Measurements from ENCODE around the gene MARK3.

DNA sequence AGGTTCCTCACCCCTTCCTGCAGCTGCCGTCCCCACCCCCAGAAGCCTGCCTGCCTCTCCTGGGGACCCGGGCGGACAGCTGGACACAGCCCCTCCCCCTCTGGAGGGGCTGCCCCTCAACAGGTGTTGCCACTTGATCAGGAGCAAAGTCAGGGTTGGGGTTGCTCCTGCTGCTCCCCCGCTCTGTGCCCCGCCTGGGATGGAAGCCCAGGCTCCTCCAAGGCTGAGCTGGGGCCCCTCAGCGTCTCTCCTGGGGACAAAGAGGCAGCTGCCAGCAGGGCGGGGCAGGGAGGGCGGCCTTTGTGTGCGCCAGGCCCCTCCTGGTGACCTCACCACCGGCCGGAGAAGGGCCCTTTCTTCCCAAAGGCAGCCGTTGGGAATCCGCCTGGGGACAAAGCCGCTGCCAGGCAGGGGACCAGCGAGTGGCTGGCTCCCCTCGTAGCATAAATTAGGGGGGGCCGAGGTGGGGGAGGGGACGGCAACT, 157.4 kb downstream of the MARK3 start:
- TF ChIP-seq POLR2AphosphoS5 (IDR thresholded peaks at IDR 0.05; ENCODE audit: low read depth, low read length), result no peak
- TF ChIP-seq, protein P1, sequence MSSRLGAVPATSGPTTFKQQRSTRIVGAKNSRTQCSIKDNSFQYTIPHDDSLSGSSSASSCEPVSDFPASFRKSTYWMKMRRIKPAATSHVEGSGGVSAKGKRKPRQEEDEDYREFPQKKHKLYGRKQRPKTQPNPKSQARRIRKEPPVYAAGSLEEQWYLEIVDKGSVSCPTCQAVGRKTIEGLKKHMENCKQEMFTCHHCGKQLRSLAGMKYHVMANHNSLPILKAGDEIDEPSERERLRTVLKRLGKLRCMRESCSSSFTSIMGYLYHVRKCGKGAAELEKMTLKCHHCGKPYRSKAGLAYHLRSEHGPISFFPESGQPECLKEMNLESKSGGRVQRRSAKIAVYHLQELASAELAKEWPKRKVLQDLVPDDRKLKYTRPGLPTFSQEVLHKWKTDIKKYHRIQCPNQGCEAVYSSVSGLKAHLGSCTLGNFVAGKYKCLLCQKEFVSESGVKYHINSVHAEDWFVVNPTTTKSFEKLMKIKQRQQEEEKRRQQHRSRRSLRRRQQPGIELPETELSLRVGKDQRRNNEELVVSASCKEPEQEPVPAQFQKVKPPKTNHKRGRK (CRISPR knock-in tag; IDR thresholded peaks at IDR 0.05), result no peak
